GM18519 (cell line): ENCODE results near the gene ANKRD17.

ENCODE experiments used
- ATAC-seq: cut with Tn5 transposase; IDR thresholded peaks from one replicate; pipeline ENCODE4 v1.9.1; 2021; ENCODE audit warnings: mild to moderate bottlenecking, moderate library complexity; ENCODE audit not compliant: unreplicated experiment, low FRiP score

ANKRD17 gene

GRCh38 chr4:73131281-73131680 is 127.3 kb downstream of the ANKRD17 start:
- no peak for ATAC-seq

- no peak for ATAC-seq
Measured at GRCh38 chr4:73129319-73129718, 129.3 kb downstream of the ANKRD17 start.

- peak; percentile 67 for ATAC-seq
Measured at GRCh38 chr4:73127839-73128453, 130.7 kb downstream of the ANKRD17 start.

GRCh38 chr4:73109493-73109892 is 149.1 kb downstream of the ANKRD17 start:
- ATAC-seq, result no peak

- no peak for ATAC-seq
Measured at GRCh38 chr4:73104695-73105094, 153.9 kb downstream of the ANKRD17 start.

- no peak for ATAC-seq
Measured at GRCh38 chr4:73103799-73104503, 154.6 kb downstream of the ANKRD17 start.

- no peak for ATAC-seq
Measured at GRCh38 chr4:73099143-73099542, 159.5 kb downstream of the ANKRD17 start.

- no peak for ATAC-seq
Measured at GRCh38 chr4:73098713-73099112, 159.9 kb downstream of the ANKRD17 start.

GRCh38 chr4:73098016-73098415 is 160.6 kb downstream of the ANKRD17 start:
- ATAC-seq, result no peak

GRCh38 chr4:73092868-73093267 is 165.7 kb downstream of the ANKRD17 start:
- no peak for ATAC-seq

GRCh38 chr4:73090738-73091137 is 167.9 kb downstream of the ANKRD17 start:
- ATAC-seq, result no peak

GRCh38 chr4:73087871-73088270 is 170.7 kb downstream of the ANKRD17 start:
- no peak for ATAC-seq

GRCh38 chr4:73086095-73086868 is 172.3 kb downstream of the ANKRD17 start:
- no peak for ATAC-seq

- ATAC-seq, result peak; percentile 57
Measured at GRCh38 chr4:73080789-73081188, 177.8 kb downstream of the ANKRD17 start.

- ATAC-seq, result no peak
Measured at GRCh38 chr4:73075832-73076231, 182.8 kb downstream of the ANKRD17 start.

- peak; percentile 9 for ATAC-seq
Measured at GRCh38 chr4:73070074-73070390, 188.6 kb downstream of the ANKRD17 start.

GRCh38 chr4:73069338-73070073 is 189.1 kb downstream of the ANKRD17 start, which contains the start of gene COX18:
Gene COX18, minus strand, starts transcription at chr4:73069716. Its CDS starts 67 bp downstream, at chr4:73069649.
- ATAC-seq, result peak; percentile 77

- ATAC-seq, result no peak
Measured at GRCh38 chr4:73068491-73069337, 189.9 kb downstream of the ANKRD17 start.

- no peak for ATAC-seq
Measured at GRCh38 chr4:73067971-73068394, 190.6 kb downstream of the ANKRD17 start.

- ATAC-seq, result no peak
Measured at GRCh38 chr4:73066928-73067327, 191.7 kb downstream of the ANKRD17 start.
